GM12892 (cell line): Measurements from ENCODE around the gene SLC1A3.

Experiments
- POLR2A ChIP-seq: IDR thresholded peaks from 2 replicates; pipeline ENCODE4 v1.6.1; 2011; ENCODE audit warnings: low read depth, low read length, control low read depth
- POLR2AphosphoS5 ChIP-seq: IDR thresholded peaks from 2 replicates; pipeline ENCODE4 v1.6.1; 2011; ENCODE audit warnings: low read depth, low read length, control low read depth
- TAF1 ChIP-seq: IDR thresholded peaks from 2 replicates; pipeline ENCODE4 v1.6.1; 2011; ENCODE audit warnings: low read depth, mild to moderate bottlenecking, control low read depth, low read length, borderline replicate concordance

GRCh38 chr5:36660397-36661049, 54.1 kb downstream of the SLC1A3 start:
- TF ChIP-seq POLR2AphosphoS5: no peak
- no peak for TF ChIP-seq POLR2A
- no peak for TF ChIP-seq TAF1
